Trophoblast cell (in vitro differentiated cells and primary cell): Measurements from ENCODE around the gene GPR143.

ENCODE experiments used
- DNase-seq, 2 donors: peaks; one replicate each; pipeline ENCODE4 v3.0.0-alpha.2; 2016
- H2AFZ ChIP-seq: 2 replicates; pipeline ENCODE4 v1.6.1; 2013; ENCODE audit warnings: low read length, moderate library complexity, mild to moderate bottlenecking; ENCODE audit not compliant: insufficient read depth, poor library complexity
- H2AK5ac ChIP-seq: 2 replicates; pipeline ENCODE4 v1.6.1; 2013; ENCODE audit warnings: mild to moderate bottlenecking, low read length
- H2BK120ac ChIP-seq: 2 replicates; pipeline ENCODE4 v1.6.1; 2013; ENCODE audit warnings: low read length, mild to moderate bottlenecking, moderate library complexity; ENCODE audit not compliant: insufficient read depth, poor library complexity
- H2BK12ac ChIP-seq: 2 replicates; pipeline ENCODE4 v1.6.1; 2013; ENCODE audit warnings: mild to moderate bottlenecking, low read length, moderate library complexity
- H2BK5ac ChIP-seq: 2 replicates; pipeline ENCODE4 v1.6.1; 2013; ENCODE audit warnings: low read length, low read depth, moderate library complexity, mild to moderate bottlenecking; ENCODE audit not compliant: poor library complexity
- H3K14ac ChIP-seq: 2 replicates; pipeline ENCODE4 v1.6.1; 2013; ENCODE audit warnings: mild to moderate bottlenecking, low read length
- H3K18ac ChIP-seq: 2 replicates; pipeline ENCODE4 v1.6.1; 2013; ENCODE audit warnings: mild to moderate bottlenecking, low read length
- H3K23ac ChIP-seq: 2 replicates; pipeline ENCODE4 v1.6.1; 2013; ENCODE audit warnings: low read length
- H3K27ac ChIP-seq: 2 replicates; pipeline ENCODE4 v1.5.1; 2013; ENCODE audit warnings: low read depth, mild to moderate bottlenecking, inconsistent platforms, low read length, moderate library complexity
- H3K27me3 ChIP-seq: 2 replicates; pipeline ENCODE4 v1.6.1; 2013; ENCODE audit warnings: inconsistent platforms, mild to moderate bottlenecking, low read length, moderate library complexity; ENCODE audit not compliant: insufficient read depth
- H3K36me3 ChIP-seq, 2 experiments: 1 replicate in 1 of 2; 2 replicates in 1 of 2; pipeline ENCODE4 v1.6.1; 2013; ENCODE audit warnings: low read length in 2 of 2, mild to moderate bottlenecking in 2 of 2, moderate library complexity in 1 of 2; ENCODE audit not compliant: insufficient read depth in 2 of 2, control insufficient read depth in 1 of 2
- H3K4ac ChIP-seq: 2 replicates; pipeline ENCODE4 v1.6.1; 2013; ENCODE audit warnings: low read depth, mild to moderate bottlenecking, low read length, moderate library complexity
- H3K4me1 ChIP-seq, 2 experiments: 1 replicate in 1 of 2; 2 replicates in 1 of 2; pipeline ENCODE4 v1.6.1; 2013; ENCODE audit warnings: low read length in 2 of 2, mild to moderate bottlenecking in 2 of 2, moderate library complexity in 1 of 2; ENCODE audit not compliant: insufficient read depth in 2 of 2, control insufficient read depth in 1 of 2
- H3K4me2 ChIP-seq: 2 replicates; pipeline ENCODE4 v1.6.1; 2013; ENCODE audit warnings: inconsistent platforms, mild to moderate bottlenecking, low read length, moderate library complexity
- H3K4me3 ChIP-seq: 2 replicates; pipeline ENCODE4 v1.5.1; 2013; ENCODE audit warnings: mild to moderate bottlenecking, low read depth, low read length, inconsistent platforms
- H3K79me1 ChIP-seq: one replicate; pipeline ENCODE4 v1.6.1; 2013; ENCODE audit warnings: low read length
- H3K79me2 ChIP-seq: 2 replicates; pipeline ENCODE4 v1.6.1; 2013; ENCODE audit warnings: low read length, mild to moderate bottlenecking; ENCODE audit not compliant: control insufficient read depth, insufficient read depth, poor library complexity
- H3K9ac ChIP-seq: 2 replicates; pipeline ENCODE4 v1.6.1; 2013; ENCODE audit warnings: mild to moderate bottlenecking, low read length
- H3K9me3 ChIP-seq: 2 replicates; pipeline ENCODE4 v1.6.1; 2013; ENCODE audit warnings: low read depth, mild to moderate bottlenecking, control low read depth, inconsistent platforms, low read length; ENCODE audit not compliant: insufficient read depth
- H4K12ac ChIP-seq: 2 replicates; pipeline ENCODE4 v1.6.1; 2013; ENCODE audit warnings: low read depth, mild to moderate bottlenecking, low read length, moderate library complexity
- H4K8ac ChIP-seq: 2 replicates; pipeline ENCODE4 v1.6.1; 2013; ENCODE audit warnings: low read depth, mild to moderate bottlenecking, low read length, moderate library complexity
- H4K91ac ChIP-seq: one replicate; pipeline ENCODE4 v1.6.1; 2013; ENCODE audit warnings: low read depth, mild to moderate bottlenecking, low read length, moderate library complexity
- WGBS: extraction: QIAGEN DNeasy Blood & Tissue Kit; methylation state at CpG from one replicate; pipeline ENCODE4 v1.1.7; 2013; ENCODE audit warnings: missing lambda C conversion rate; ENCODE audit not compliant: insufficient read length, insufficient coverage; ENCODE audit errors: extremely low coverage; 5-methylcytosine and 5-hydroxymethylcytosine counted together

GPR143 gene

DNA sequence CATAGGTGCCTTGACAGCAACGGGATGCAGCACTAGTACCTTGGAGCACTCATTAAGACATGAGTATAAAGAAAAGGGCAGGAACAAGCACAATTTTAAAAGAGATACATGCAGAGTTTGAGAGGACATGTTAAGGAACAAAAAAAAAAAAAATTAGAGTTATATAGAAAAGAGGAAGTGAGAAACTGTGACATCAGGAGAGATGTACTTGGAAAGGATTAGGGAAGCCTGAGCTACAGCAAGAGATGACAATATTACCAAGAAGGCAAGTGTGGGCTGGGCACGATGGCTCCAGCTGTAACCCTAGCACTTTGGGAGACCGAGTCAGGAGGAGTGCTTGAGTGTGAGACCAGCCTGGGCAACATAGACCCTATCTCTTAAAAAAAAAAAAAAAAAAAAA, 37.4 kb downstream of the GPR143 start:
- Histone ChIP-seq H4K91ac (no peak overlapping the region), H2BK120ac (no peak overlapping the region), H3K27me3 (no peaks in the 10 kb centered on the region), H4K8ac (no peak overlapping the region), H2AK5ac (no peak overlapping the region), H3K18ac (no peak overlapping the region), H2BK5ac (no peak overlapping the region), H3K79me1 (no peaks in the 10 kb centered on the region), H4K12ac (no peak overlapping the region), H2AFZ (no peak overlapping the region), H3K79me2 (no peaks in the 10 kb centered on the region), H3K36me3 (peaks cover under 1 to 2% of the 10 kb centered on the region in 2 experiments), H3K9ac (no peak overlapping the region), H3K4me1 (no peaks in the 10 kb centered on the region), H3K4me3 (no peak overlapping the region), H2BK12ac (no peak overlapping the region), H3K4me2 (no peak overlapping the region), H3K27ac (no peak overlapping the region), H3K9me3 (peaks cover 2% of the 10 kb centered on the region), H3K23ac (no peak overlapping the region), H3K14ac (no peak overlapping the region), H3K4ac (no peak overlapping the region)
- WGBS: no CpG with 5 or more reads among the region's 3 CpGs
- DNase-seq: no peak

- Histone ChIP-seq H2BK5ac (no peak overlapping the region), H4K8ac (no peak overlapping the region), H3K27ac (no peak overlapping the region), H3K23ac (no peak overlapping the region), H3K9me3 (peaks cover 5% of the 10 kb centered on the region), H3K14ac (no peak overlapping the region), H2BK120ac (no peak overlapping the region), H3K9ac (no peak overlapping the region), H3K79me1 (no peaks in the 10 kb centered on the region), H3K4ac (no peak overlapping the region), H3K27me3 (no peaks in the 10 kb centered on the region), H4K12ac (no peak overlapping the region), H3K36me3 (peaks cover 7 to 15% of the 10 kb centered on the region in 2 experiments), H4K91ac (no peak overlapping the region), H3K4me2 (no peak overlapping the region), H3K4me3 (no peak overlapping the region), H3K79me2 (no peaks in the 10 kb centered on the region), H3K4me1 (no peaks in the 10 kb centered on the region), H3K18ac (no peak overlapping the region), H2AK5ac (no peak overlapping the region), H2BK12ac (no peak overlapping the region), H2AFZ (no peak overlapping the region)
- no CpG with 5 or more reads among the region's 2 CpGs for WGBS
- peak; percentile 33 to 75 for DNase-seq
Observed at GRCh38 chrX:9724711-9725110, 40.9 kb downstream of the GPR143 start.

DNA sequence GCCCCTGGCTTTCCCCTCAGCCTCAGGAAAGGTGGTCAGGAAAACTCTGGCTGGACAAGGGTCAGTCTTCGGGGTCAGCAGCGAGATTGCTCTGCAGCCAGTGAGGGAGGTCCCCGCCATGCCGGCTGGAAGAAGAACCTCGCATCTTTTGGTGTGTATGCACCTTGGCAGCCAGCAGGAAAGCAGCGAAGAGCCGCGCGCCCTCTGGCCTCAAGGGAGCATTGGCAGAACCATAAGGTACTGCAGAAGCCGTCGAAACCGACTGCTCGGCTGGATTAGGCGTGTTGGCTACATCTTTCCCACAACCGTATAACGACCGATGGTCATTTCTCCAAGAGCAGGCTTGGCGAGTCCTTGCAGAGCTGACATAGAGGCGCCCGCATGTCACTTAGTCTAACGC, 48.3 kb downstream of the GPR143 start:
- Histone ChIP-seq H4K91ac (no peak overlapping the region), H3K9me3 (peaks cover 3% of the 10 kb centered on the region), H2BK5ac (no peak overlapping the region), H3K79me2 (no peaks in the 10 kb centered on the region), H3K27me3 (no peaks in the 10 kb centered on the region), H2AFZ (no peak overlapping the region), H3K18ac (no peak overlapping the region), H3K27ac (no peak overlapping the region), H3K4me1 (no peaks in the 10 kb centered on the region), H2BK12ac (no peak overlapping the region), H3K36me3 (peaks cover 32 to 37% of the 10 kb centered on the region in 2 experiments), H4K12ac (no peak overlapping the region), H2AK5ac (no peak overlapping the region), H3K79me1 (no peaks in the 10 kb centered on the region), H2BK120ac (no peak overlapping the region), H3K23ac (no peak overlapping the region), H3K4me2 (no peak overlapping the region), H4K8ac (no peak overlapping the region), H3K4me3 (no peak overlapping the region), H3K4ac (no peak overlapping the region), H3K9ac (no peak overlapping the region), H3K14ac (no peak overlapping the region)
- WGBS: no CpG with 5 or more reads among the region's 21 CpGs
- DNase-seq: peak in 1 of 2 donors; percentile 29

DNA sequence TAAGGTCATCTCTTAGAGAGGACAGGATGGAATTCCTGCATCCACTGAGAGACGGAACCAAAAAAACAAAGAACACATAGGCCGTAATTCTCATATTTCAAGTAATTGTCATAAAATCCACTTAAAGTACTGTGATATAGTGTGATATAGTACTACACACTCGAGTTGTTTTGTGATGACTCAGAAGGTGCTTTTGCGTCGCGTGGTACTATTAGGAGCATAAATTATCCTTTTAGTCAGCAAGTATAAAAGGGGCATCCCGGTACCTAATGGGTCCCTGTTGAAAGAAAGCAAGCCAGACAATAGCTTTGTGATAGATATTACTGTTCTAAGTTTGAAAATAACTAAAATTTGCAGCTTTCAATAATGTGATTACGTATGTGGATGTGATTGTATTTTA, 55.3 kb downstream of the GPR143 start:
- Histone ChIP-seq H3K27me3 (no peaks in the 10 kb centered on the region), H3K4ac (no peak overlapping the region), H2AFZ (no peak overlapping the region), H3K4me1 (peaks cover 0 to 2% of the 10 kb centered on the region in 2 experiments), H2BK12ac (no peak overlapping the region), H4K8ac (no peak overlapping the region), H3K18ac (no peak overlapping the region), H3K9ac (no peak overlapping the region), H3K9me3 (no peaks in the 10 kb centered on the region), H2BK120ac (no peak overlapping the region), H3K36me3 (peaks cover 28 to 29% of the 10 kb centered on the region in 2 experiments), H3K4me3 (no peak overlapping the region), H3K79me1 (no peaks in the 10 kb centered on the region), H2AK5ac (no peak overlapping the region), H3K79me2 (no peaks in the 10 kb centered on the region), H4K12ac (no peak overlapping the region), H2BK5ac (no peak overlapping the region), H3K23ac (no peak overlapping the region), H3K14ac (no peak overlapping the region), H4K91ac (no peak overlapping the region), H3K27ac (no peak overlapping the region), H3K4me2 (no peak overlapping the region)
- WGBS: no CpG with 5 or more reads among the region's 8 CpGs
- DNase-seq: no peak
